GM21717 (cell line): ENCODE measurements around the gene FBXW11.
A peak's percentile ranks its signal among the peaks of the same experiment; 100 is the strongest.
"Not testable (repeated sequence)": the region's sequence is repeated elsewhere in the genome, so short reads cannot be mapped to it uniquely, and the experiment has no call there.

Experiments
- ATAC-seq: cut with Tn5 transposase; IDR thresholded peaks from one replicate; pipeline ENCODE4 v1.9.1; 2021; ENCODE audit warnings: mild to moderate bottlenecking, moderate library complexity; ENCODE audit not compliant: unreplicated experiment

The FBXW11 gene

GRCh38 chr5:171915700-171916099 lies 90.7 kb downstream of the FBXW11 start:
- ATAC-seq: not testable (repeated sequence)

DNA sequence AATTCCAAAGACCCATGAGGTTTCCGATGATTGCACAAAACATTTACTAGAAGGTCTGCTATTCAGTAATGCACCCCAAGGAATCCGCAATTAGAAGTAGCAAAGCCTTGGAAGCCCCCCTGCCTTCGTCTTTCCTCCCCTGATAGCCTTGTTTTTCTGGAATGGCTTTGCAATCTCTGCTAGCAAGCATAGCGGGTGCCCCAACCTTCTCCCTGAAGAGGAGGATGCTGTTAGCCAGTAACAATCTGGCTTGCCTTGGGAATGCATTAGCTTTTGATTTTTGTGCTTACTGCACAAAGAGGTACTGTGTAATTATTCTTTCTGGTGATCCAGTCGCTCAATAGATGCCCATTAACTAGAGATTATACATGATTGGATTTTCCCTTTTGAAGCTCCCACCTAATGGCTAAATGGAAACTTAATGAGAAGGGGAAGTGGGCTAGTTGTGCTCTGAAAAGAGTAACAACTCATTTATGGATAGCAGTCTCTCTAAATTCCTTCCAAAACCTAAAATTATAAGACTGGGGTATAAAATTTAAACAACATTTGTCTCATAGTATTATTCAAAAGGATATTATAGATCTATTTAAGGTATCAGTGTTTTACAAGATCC lies 91.6 kb downstream of the FBXW11 start:
- no peak for ATAC-seq

DNA sequence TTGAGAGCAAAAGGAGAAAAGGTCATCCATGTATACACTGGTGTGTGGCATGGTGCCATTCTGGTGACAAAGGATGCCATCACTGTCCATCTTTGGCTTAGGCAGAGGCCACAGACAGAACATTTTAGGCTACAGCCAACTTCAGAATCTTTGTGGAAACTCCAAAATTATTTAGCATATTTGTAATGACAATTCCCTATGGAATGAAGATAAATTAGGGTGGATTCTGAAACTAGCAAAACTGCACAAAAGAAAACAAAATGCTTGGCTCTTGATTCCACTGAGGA lies 92.5 kb downstream of the FBXW11 start:
- no peak for ATAC-seq

- no peak for ATAC-seq
Observed at GRCh38 chr5:171911152-171911551, 95.3 kb downstream of the FBXW11 start.

DNA sequence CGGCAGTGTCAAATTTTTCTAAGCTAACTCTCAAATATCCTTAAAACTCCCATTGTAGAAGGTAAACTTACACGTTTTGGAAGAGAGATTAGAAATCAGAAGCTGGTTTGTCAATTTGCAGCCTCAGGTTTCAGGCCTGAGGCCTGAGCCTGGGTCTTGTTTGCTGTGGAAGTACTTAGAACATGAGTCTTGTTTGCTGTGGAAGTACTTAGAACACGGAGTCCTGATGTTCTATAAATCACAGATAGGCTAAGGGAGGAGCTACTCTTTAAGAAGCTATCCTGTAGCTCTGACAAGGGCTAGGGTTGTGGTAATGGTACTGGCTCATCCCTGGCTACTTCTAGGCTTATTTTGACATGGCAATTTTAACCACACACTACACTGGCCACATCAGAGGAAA lies 97.8 kb downstream of the FBXW11 start:
- no peak for ATAC-seq

DNA sequence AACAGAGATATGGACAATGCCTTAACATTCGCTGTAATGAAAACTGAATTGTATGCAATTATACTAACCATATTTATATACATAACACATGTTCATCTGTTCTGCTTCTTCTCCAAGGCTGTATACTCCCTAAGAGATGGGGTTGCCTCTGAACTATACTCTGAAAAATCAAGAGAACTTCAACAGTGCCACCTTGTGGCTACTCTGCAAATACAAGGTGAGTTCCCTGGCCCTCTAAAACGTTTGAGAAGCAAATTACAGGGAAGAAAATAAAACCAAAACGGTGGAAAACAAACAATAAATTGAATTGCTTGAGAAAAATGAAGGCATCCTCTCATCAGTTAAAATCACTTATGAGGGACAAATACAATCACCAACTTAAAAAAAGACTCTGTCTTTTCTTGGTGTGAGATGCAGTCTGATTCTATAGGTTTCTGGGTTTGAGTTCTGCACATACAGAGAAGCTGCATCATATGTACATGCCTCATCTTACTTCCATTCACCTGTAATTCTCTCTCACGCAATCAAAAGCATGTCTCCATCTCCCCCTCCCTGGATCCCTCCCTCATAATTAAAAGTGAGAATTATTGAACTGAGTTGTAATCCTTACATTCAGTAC lies 98.6 kb downstream of the FBXW11 start:
- peak; percentile 50 for ATAC-seq

GRCh38 chr5:171906703-171907590 lies 99.5 kb downstream of the FBXW11 start:
- ATAC-seq: peak; percentile 40

DNA sequence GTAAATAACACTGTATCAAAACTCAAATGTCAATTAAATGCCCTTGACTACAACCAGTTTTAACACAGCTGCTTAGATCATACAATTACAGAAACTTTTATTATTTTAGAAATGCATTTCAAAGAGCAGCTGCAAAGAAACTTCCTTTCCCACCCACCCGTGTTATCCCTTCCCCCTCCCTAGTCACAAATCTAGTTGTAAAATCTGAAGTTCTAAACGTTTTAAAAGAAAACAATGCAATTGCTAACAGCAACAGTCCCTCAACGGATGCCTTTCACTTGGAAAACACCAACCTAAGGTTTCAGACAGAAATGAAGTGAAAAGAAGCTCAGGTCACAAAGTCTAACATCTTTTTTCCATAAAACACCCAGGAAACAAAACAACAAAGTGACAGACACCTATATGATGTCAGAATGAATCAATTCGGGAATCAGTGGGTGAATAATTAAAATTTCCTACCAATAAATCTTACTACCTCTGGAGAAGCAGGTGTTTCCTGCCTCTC lies 100.3 kb downstream of the FBXW11 start:
- no peak for ATAC-seq

DNA sequence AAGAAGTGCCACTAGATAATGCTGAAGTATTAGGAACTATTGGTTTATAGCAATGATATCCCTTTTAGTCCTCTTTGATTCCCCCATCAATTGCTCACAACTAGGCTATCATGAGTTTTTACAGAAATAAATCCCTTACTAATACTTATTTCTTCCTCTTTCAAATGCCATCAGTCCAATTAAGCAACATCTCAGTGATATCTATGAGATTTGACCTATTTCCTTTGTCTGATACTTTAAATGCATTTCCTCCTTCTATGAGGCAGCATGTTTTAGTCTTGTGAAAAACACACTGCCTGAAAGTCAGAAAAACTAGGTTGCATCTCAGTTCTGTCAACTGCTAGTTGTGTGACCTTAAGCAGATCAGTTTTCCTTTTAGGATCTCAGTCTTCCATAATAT lies 101.6 kb downstream of the FBXW11 start:
- no peak for ATAC-seq

DNA sequence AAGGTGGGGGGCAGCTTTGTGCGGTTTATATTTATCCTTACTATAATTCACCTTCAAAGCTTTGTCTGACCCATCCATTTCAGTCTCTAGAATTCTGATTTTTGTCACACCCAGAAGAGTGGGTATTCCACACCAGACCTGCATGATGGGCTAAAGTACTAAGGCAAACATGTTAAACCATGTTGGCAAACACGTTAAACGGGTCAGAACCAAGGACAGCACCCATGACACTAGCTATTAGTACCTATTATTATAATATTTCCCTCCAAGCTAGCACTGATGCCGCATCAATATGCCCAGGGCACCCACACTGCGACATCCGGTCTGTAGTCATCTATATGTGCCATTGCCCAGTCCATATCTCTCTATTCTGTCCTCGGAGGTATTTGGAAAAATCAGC lies 104.7 kb downstream of the FBXW11 start:
- no peak for ATAC-seq

GRCh38 chr5:171899792-171900191 lies 106.6 kb downstream of the FBXW11 start:
- no peak for ATAC-seq

DNA sequence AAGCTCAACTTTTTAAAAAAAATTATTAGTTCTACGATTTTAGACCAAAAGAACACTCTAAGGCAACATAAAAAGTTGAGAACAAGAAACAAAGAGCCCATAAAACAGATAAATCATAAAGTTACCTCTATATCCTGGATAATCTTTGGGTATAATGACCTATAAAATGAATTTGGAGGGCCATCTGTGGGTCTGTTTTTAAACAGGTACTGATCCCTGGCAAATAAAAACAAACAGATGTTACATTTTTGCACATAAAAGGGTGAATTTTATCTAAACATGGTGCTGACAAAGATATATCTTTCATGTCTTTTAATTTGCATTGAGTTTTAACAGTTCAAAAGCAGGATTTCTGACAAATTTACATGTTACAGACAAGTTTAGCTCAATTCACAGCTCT lies 107.6 kb downstream of the FBXW11 start:
- ATAC-seq: no peak

DNA sequence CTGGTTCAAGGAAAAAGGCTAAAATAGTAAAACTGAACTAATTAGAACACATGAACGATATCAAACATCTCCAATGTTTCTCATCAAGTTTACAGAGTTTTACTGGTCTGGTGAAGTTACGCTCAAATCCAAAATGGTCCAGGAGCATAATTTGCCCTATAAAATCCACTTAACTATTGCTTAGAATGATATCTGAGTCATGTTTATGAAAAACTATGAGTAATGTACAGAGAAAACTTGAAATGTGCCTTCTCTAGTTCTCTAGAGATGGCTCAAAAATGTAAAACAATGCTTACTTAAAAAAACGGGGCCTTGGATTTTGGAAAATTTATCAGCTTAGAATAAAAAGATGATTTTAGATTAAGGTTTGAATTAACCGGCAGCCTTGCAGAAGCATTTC lies 108.1 kb downstream of the FBXW11 start:
- ATAC-seq: no peak

- ATAC-seq: no peak
Observed at GRCh38 chr5:171897231-171897630, 109.2 kb downstream of the FBXW11 start.

GRCh38 chr5:171895081-171895480 lies 111.4 kb downstream of the FBXW11 start:
- no peak for ATAC-seq

DNA sequence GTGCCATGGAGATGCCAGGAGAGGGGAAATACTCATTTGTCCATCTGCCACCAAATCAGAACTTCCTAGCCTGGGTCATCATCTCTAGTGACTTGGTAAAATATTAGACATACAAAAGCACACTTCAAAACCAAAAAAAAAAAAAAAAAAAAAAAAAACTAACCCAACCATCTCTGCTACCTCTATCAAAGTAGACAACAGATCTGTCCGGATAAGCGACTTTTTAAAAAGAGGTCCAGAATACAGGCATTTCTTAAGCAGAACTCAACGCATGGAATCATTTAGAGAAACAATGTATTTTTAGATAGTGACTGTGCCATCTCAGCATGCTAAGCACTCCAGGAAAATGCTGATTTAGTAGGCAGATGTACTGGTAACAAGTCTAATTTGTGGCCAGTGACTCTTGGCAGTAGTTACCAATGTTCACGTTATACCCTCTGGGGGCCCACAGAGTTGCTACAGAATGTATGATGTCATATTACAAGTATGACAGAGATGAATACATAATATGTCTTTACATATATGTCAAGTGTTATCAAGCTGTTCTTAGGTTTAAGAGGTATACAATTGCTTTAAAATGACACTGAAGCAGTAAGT lies 113.0 kb downstream of the FBXW11 start:
- ATAC-seq: no peak

DNA sequence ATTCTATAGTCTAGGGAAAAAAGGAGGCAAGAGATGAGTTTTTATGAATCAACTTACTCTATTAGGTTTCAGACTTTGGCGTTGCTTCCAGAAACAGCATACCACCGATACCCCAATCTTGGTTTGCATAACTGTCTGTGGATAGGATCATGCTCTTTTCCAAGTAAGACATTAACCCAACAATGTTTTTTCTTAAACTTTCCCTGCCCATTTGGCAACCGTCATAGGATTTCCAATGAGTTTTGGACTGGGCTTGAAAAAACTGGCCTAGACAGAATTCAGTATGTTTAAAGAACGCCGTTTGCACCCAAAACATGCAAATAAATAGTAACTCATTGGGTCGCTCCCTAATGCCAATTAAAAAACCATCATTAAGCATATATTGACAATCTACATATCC lies 114.8 kb downstream of the FBXW11 start:
- ATAC-seq: no peak

DNA sequence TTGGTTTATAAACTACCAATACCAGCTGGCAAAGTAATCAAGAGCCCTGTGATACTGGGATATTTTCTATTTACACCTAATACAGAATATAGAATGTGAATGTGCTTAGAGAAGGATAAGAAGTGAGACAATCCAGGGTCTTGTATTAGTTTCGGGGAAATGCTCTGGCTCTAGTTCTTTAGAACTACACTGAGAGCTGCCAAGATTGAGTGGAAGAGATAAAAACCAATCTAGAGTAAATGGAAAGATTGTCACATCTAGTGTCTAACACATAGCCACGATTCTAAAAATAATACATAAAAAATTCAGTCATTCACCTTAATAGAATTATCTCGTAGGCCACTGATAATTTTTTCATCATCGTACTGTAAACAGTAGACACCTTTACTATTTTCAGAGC lies 115.3 kb downstream of the FBXW11 start:
- ATAC-seq: no peak

DNA sequence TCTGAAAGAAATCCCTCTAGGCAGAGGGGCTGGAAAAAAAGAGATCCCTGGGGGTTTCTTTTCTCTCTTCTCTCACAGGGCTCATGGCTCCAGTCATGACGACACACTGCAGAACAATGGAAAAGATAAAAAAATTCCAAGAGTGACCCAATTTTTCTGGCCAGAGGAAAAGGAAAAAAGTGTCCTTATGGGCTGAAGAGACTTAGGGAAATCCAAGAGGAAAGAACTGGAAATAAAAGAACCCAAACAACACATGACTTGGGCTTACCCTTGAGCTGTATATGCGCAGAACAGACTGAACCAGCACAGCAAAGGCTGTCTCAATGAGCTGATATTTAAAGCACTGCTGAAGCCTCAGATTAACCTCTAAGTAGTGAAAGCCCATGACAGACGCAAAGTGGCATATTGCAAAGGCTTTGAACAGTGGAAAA lies 118.4 kb downstream of the FBXW11 start:
- ATAC-seq: no peak

DNA sequence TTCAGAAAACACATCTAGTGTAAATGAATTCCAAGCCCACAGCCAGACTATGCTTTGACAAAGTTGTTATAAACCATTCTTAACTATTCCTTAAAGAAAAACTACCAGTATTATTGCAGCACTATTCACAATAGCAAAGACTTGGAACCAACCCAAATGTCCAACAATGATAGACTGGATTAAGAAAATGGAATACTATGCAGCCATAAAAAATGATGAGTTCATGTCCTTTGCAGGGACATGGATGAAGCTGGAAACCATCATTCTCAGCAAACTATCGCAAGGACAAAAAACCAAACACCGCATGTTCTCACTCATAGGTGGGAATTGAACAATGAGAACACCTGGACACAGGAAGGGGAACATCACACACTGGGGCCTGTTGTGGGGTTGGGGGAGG lies 120.4 kb downstream of the FBXW11 start:
- ATAC-seq: not testable (repeated sequence)

- no peak for ATAC-seq
Observed at GRCh38 chr5:171882118-171882517, 124.3 kb downstream of the FBXW11 start.

GRCh38 chr5:171874234-171874633 lies 132.2 kb downstream of the FBXW11 start:
- ATAC-seq: no peak
